Measurements from ENCODE around the gene ITGB4.

Gene ITGB4

DNA sequence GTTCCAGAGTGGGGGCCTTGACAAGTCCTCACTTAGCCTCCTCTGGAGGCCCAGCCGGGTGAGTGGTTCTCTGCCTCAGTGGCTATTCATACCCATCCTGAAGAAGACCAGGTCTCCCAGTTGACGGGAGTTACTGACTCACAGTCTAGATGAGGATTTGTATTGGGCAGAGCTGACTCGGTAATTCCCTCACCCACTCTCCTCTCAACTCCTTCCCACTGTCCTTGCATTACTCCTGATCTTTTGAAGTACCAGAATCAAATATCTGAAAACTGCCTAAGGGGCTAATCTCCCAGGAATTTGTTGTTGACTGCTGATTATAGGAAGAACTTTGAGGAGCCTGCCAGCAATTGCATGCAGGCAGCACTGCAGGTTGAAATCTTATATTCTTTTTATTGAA lies 40.0 kb upstream of the ITGB4 start:
- FAIRE-seq (no peak), DNase-seq (ENCODE audit: insufficient read length, low spot score) (no peak)
- TF ChIP-seq, protein P1, sequence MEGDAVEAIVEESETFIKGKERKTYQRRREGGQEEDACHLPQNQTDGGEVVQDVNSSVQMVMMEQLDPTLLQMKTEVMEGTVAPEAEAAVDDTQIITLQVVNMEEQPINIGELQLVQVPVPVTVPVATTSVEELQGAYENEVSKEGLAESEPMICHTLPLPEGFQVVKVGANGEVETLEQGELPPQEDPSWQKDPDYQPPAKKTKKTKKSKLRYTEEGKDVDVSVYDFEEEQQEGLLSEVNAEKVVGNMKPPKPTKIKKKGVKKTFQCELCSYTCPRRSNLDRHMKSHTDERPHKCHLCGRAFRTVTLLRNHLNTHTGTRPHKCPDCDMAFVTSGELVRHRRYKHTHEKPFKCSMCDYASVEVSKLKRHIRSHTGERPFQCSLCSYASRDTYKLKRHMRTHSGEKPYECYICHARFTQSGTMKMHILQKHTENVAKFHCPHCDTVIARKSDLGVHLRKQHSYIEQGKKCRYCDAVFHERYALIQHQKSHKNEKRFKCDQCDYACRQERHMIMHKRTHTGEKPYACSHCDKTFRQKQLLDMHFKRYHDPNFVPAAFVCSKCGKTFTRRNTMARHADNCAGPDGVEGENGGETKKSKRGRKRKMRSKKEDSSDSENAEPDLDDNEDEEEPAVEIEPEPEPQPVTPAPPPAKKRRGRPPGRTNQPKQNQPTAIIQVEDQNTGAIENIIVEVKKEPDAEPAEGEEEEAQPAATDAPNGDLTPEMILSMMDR (IDR thresholded peaks at IDR 0.05; ENCODE audit: insufficient read depth, missing control alignments): no peak

DNA sequence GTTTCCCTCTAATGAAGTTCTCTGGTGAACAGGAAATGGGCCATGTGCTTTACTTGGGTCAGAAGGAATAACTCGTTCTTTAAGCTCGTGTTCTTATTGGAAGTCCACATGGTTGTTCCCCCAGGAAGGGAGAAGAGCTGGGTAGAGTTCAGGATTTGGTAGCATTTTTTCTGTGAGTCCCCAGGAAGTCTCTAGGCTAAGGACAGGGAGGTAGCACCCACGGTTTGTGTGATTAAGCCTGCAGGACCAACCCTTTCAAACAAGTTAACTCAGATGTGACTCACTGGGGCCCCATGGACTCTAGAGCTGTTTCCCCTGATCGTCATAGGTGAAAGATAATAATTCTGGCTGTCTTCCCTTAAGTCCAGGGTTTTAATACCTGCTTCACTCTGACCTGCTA lies 37.7 kb upstream of the ITGB4 start:
- no peak for DNase-seq (ENCODE audit: insufficient read length, low spot score)
- FAIRE-seq: no peak
- TF ChIP-seq, protein P1 (IDR thresholded peaks at IDR 0.05; ENCODE audit: insufficient read depth, missing control alignments): no peak

DNA sequence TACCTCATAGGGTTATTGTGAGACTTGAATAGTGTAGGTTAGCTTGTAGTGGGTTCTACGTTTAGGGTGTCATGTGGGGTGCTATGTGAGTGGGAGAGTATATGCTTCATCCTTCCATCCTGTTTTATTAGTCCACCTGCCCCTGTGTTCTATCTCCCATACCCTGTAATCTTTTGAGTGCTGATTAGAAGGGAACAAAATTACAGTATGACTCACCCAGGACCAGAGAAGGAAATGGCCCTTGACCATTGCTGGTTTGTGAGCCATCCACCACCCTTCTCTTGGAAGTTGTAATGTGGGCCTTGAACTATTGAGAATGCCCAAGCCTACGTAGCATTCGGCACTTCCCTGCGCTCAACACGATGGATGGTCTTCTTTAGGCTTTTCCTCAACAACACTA lies 37.0 kb upstream of the ITGB4 start:
- no peak for DNase-seq (ENCODE audit: insufficient read length, low spot score)
- FAIRE-seq: no peak
- TF ChIP-seq, protein P1 (IDR thresholded peaks at IDR 0.05; ENCODE audit: insufficient read depth, missing control alignments): no peak

DNA sequence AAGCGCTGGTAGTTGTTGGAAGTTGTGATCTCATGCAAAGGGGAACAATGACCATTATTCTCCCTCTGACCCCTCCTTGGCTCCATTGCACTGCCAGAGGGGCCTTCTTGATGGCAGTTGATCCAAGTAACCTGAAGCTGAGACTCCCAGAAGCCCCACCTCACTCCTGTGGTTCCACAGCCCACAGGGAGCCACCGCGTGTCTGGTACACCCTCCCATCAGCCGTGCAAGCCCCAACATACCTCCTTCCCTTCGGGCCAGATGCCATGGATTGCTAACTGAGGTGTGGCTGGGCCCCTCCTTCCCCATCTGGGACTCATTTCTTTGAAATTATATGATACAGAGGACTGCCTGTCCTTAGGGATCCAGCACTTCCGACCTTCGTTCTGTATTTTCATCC lies 36.3 kb upstream of the ITGB4 start:
- FAIRE-seq: no peak
- TF ChIP-seq, protein P1 (IDR thresholded peaks at IDR 0.05; ENCODE audit: insufficient read depth, missing control alignments): no peak
- no peak for DNase-seq (ENCODE audit: insufficient read length, low spot score)

DNA sequence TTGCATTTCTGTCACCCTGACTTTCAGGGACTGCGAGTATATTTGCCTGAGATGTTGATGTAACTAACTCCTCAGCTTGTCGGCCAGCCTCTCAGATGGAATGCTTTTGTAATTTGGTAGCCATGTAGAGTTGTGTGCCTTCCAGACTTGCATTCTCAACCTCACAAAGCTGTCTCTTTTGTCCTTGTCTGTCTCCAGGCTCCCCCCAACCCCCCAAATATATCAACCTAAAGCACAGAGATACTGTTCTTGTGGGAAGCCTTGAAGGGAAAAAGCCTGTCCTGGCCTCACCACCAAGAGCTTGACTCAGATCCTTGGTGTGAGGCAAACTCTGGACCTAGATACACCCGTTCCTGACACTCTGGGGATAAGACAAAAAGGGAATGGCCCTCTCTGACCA lies 35.8 kb upstream of the ITGB4 start:
- TF ChIP-seq, protein P1 (IDR thresholded peaks at IDR 0.05; ENCODE audit: insufficient read depth, missing control alignments): no peak
- DNase-seq (ENCODE audit: insufficient read length, low spot score) (no peak), FAIRE-seq (no peak)

DNA sequence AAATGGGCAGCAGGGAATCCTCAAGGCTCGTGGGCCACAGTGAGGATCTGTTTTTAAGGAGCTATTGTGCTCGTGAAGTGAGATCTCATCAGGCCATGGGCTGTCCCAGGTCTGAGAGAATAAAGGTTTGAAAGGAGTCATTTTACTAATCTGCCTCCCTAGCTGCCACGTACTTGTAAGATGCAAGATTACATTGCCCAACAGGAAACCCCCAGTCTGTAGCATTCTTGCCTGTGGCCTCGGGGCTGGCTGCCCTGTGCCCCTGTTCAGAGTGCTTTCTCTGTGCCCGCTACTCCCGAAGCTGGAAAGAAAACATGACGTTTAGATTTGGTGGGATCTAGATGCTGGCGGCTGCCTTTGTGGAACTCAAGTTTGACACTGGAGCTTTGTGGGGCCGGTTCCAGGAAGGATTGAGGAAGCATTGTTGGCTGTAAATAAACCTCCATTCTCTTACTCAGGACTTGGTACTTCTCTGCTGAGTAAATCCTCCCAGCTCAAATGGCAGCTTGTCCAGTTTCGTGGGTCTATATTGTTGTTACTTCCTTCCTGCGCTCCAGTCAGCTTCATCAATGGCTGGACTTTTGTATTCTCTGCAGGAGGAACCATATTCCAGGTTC lies 32.9 kb upstream of the ITGB4 start:
- FAIRE-seq (no peak), DNase-seq (ENCODE audit: insufficient read length, low spot score) (no peak)
- TF ChIP-seq, protein P1 (IDR thresholded peaks at IDR 0.05; ENCODE audit: insufficient read depth, missing control alignments): no peak

DNA sequence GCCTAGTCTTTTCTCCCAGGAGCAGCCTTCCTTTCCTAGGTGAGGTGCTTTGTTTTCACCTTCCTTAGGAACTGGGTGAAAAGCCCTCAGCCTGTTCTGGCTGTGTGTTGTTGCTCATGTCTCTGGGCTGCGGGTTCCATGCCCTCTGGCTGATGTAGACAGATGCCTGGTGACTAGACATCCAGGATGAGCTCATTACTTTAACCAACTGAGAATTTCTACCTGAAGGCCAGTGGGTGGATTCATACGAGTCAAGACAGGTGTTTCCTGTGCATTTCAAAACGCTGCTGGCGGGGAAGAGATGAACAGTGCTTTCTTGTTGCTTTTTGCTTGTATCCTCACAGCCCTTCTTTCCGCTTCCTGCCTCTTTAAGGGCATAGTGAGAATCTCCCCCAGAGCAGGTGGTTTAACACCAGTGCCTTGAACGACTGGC lies 31.8 kb upstream of the ITGB4 start:
- FAIRE-seq: no peak
- TF ChIP-seq, protein P1 (IDR thresholded peaks at IDR 0.05; ENCODE audit: insufficient read depth, missing control alignments): no peak
- DNase-seq (ENCODE audit: insufficient read length, low spot score): no peak
